ENCODE measurements around the gene PLEKHG7. TPM values are rescaled to one million over a fixed set of nuclear protein-coding genes. Genes with fewer than 3 reads are reported as not detected.

PLEKHG7 gene
- total RNA-seq, 1 experiment from 2014 or later = not detected

- CTCF ChIA-PET = no interaction called here
These were observed 18.9 kb downstream of the PLEKHG7 start for GRCh38 chr12:92721656-92722055.

GRCh38 chr12:92722897-92723296 is 20.1 kb downstream of the PLEKHG7 start:
- POLR2A ChIA-PET (ENCODE audit: low non-redundant PET) = no interaction called here
- intact Hi-C loops (cut with micrococcal nuclease; ENCODE audit: unreplicated experiment) = loop anchor here (5.0 kb wide), 1 partner anchor 204 kb away; the partner anchor contains the start of gene EEA1
- TF ChIP-seq EZH2 (IDR thresholded peaks at IDR 0.05; ENCODE audit: borderline replicate concordance, low read depth, low read length, poor library complexity, severe bottlenecking) = no peak
- no peak for TF ChIP-seq CTCF (conservative IDR thresholded peaks at IDR 0.05; ENCODE audit: low read depth, low read length)

More at GRCh38 chr12:92721656-92722055, 18.9 kb downstream of the PLEKHG7 start:
- TF ChIP-seq CTCF (conservative IDR thresholded peaks at IDR 0.05; ENCODE audit: low read depth, low read length) (no peak), EZH2 (IDR thresholded peaks at IDR 0.05; ENCODE audit: borderline replicate concordance, low read depth, low read length, poor library complexity, severe bottlenecking) (no peak)
- H3K4me1 ChIP-seq (ENCODE audit: insufficient read depth, low read length, poor library complexity, severe bottlenecking) = peaks cover 4% of the 10 kb centered on the region
- POLR2A ChIA-PET (ENCODE audit: low non-redundant PET) = no interaction called here
- no peak overlapping the region for H3K4me3 ChIP-seq (ENCODE audit: low read depth, low read length, poor library complexity, severe bottlenecking)
- peaks cover 4% of the 10 kb centered on the region for H3K9me3 ChIP-seq (ENCODE audit: low read depth, low read length, poor library complexity, severe bottlenecking)
- intact Hi-C loops (cut with micrococcal nuclease; ENCODE audit: unreplicated experiment) = loop anchor here (5.0 kb wide), 1 partner anchor 206 kb away; the partner anchor contains the start of gene EEA1
- H3K27me3 ChIP-seq (replicated peaks; ENCODE audit: insufficient read depth, low read depth, low read length, poor library complexity) = no peaks in the 10 kb centered on the region
- H3K27ac ChIP-seq (ENCODE audit: low read depth, low read length, poor library complexity, severe bottlenecking) = no peak overlapping the region
- no TSS peak for BruUV-seq (replicated peaks)
- no peak for DNase-seq (ENCODE audit: low spot score)
- H3K36me3 ChIP-seq (ENCODE audit: insufficient read depth, low read length, poor library complexity, severe bottlenecking) = no peaks in the 10 kb centered on the region

GRCh38 chr12:92726850-92727249 is 24.1 kb downstream of the PLEKHG7 start:
- no peak overlapping the region for H3K4me3 ChIP-seq (ENCODE audit: low read depth, low read length, poor library complexity, severe bottlenecking)
- CTCF ChIA-PET = no interaction called here
- intact Hi-C loops (cut with micrococcal nuclease; ENCODE audit: unreplicated experiment) = no loop called here
- DNase-seq (ENCODE audit: low spot score) = no peak
- BruUV-seq (replicated peaks) = no TSS peak
- no peak for TF ChIP-seq CTCF (conservative IDR thresholded peaks at IDR 0.05; ENCODE audit: low read depth, low read length)
- TF ChIP-seq EZH2 (IDR thresholded peaks at IDR 0.05; ENCODE audit: borderline replicate concordance, low read depth, low read length, poor library complexity, severe bottlenecking) = no peak
- POLR2A ChIA-PET (ENCODE audit: low non-redundant PET) = no interaction called here
- H3K36me3 ChIP-seq (ENCODE audit: insufficient read depth, low read length, poor library complexity, severe bottlenecking) = no peaks in the 10 kb centered on the region
- H3K4me1 ChIP-seq (ENCODE audit: insufficient read depth, low read length, poor library complexity, severe bottlenecking) = peaks cover 6% of the 10 kb centered on the region
- H3K9me3 ChIP-seq (ENCODE audit: low read depth, low read length, poor library complexity, severe bottlenecking) = peaks cover 4% of the 10 kb centered on the region
- no peak overlapping the region for H3K27ac ChIP-seq (ENCODE audit: low read depth, low read length, poor library complexity, severe bottlenecking)
- H3K27me3 ChIP-seq (replicated peaks; ENCODE audit: insufficient read depth, low read depth, low read length, poor library complexity) = no peaks in the 10 kb centered on the region

More at GRCh38 chr12:92722897-92723296, 20.1 kb downstream of the PLEKHG7 start:
- H3K36me3 ChIP-seq (ENCODE audit: insufficient read depth, low read length, poor library complexity, severe bottlenecking) = no peaks in the 10 kb centered on the region
- CTCF ChIA-PET = no interaction called here
- no peaks in the 10 kb centered on the region for H3K27me3 ChIP-seq (replicated peaks; ENCODE audit: insufficient read depth, low read depth, low read length, poor library complexity)
- H3K27ac ChIP-seq (ENCODE audit: low read depth, low read length, poor library complexity, severe bottlenecking) = no peak overlapping the region
- no peaks in the 10 kb centered on the region for H3K4me1 ChIP-seq (ENCODE audit: insufficient read depth, low read length, poor library complexity, severe bottlenecking)
- H3K9me3 ChIP-seq (ENCODE audit: low read depth, low read length, poor library complexity, severe bottlenecking) = peaks cover 4% of the 10 kb centered on the region
- no peak for DNase-seq (ENCODE audit: low spot score)
- H3K4me3 ChIP-seq (ENCODE audit: low read depth, low read length, poor library complexity, severe bottlenecking) = no peak overlapping the region
- no TSS peak for BruUV-seq (replicated peaks)

Measured in A673 (cell line).